Measurements from ENCODE around the gene DUSP3. TPM values are rescaled to one million over a fixed set of nuclear protein-coding genes. Genes with fewer than 3 reads are reported as not detected.

The DUSP3 gene
- total RNA-seq, 2 donors from 2014 or later = 62.4 to 78.9 TPM

DNA sequence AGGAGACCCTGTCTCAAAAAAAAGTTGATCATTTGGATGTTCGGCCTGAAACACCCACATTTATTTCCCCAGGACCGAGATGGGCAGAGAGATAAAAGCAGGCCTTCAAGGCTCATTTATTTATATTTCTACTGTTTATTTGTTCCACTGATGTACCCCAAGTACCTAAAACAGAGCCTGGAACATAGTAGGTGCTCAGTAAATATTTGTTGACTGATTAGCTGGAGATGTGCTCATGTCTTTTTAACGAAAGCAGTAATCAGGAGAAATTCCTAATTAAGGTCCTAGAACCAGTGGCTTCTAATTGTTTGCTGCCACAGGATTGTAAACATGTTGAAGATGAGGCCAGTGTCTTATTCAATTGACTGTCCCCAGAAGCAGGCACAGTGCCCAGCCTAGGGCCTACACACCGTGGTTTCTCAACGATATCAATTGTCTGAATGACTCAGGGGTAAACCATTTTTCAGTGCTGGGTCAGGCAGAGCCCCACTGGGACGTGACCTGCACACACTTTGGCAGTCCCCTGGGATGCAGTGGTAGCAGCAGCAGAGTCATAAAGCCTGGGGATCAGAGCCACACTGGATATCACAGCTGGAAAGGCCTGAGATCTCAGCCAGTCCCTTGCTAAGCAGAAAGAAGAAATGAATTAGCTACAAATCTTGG is 54.9 kb downstream of the DUSP3 start:
- intact Hi-C loops (cut with DNase I) = no loop called here
- Histone ChIP-seq H3K27ac (no peak overlapping the region), H3K27me3 (replicated peaks; ENCODE audit: insufficient read depth) (no peaks in the 10 kb centered on the region), H3K4me3 (no peak overlapping the region), H3K4me1 (replicated peaks) (no peaks in the 10 kb centered on the region), H3K9me3 (no peaks in the 10 kb centered on the region), H3K36me3 (no peaks in the 10 kb centered on the region)
- TF ChIP-seq POLR2A (IDR thresholded peaks at IDR 0.05) (no peak), POLR2AphosphoS5 (IDR thresholded peaks at IDR 0.05) (no peak)
- TF ChIP-seq, protein P1, sequence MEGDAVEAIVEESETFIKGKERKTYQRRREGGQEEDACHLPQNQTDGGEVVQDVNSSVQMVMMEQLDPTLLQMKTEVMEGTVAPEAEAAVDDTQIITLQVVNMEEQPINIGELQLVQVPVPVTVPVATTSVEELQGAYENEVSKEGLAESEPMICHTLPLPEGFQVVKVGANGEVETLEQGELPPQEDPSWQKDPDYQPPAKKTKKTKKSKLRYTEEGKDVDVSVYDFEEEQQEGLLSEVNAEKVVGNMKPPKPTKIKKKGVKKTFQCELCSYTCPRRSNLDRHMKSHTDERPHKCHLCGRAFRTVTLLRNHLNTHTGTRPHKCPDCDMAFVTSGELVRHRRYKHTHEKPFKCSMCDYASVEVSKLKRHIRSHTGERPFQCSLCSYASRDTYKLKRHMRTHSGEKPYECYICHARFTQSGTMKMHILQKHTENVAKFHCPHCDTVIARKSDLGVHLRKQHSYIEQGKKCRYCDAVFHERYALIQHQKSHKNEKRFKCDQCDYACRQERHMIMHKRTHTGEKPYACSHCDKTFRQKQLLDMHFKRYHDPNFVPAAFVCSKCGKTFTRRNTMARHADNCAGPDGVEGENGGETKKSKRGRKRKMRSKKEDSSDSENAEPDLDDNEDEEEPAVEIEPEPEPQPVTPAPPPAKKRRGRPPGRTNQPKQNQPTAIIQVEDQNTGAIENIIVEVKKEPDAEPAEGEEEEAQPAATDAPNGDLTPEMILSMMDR (IDR thresholded peaks at IDR 0.05) = no peak
- no peak for DNase-seq (ENCODE audit: low spot score)
- 72% methylated on average over 6 of the region's 6 CpGs for WGBS

DNA sequence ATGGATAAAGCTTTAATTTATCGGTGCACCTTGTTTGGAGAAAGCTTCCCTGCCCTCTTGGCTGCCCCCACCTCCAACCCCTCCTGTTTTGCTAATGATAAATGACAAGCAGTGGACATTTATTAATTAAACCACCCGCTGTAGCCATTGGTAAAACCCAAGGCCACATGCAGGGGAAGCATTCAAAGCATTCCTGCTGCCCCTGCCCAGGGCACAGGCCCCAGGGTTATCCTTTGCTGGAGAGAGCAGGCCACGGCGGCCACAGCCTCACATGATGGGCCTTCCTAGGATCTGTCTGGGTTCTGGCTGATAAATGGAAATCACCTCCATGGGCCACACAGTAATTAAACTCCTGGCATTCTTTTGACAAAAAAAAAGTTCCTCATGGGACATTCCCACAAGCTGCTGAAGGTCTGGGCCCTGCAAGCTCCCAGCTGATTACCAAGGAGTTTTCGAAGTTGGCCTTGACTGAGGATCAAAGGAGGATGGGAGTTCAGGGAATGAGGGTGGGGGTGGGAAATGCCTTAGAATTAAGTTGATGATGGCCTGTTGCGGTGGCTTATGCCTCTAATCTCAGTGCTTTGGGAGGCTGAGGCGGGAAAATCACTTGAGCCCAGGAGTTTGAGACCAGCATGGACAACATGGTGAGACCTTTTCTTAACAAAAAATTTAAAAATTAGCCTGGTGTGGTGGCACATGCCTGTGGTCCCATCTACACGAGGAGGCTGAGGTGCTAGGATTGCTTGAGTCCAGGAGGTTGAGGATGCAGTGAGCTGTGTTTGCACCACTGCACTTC is 55.7 kb downstream of the DUSP3 start:
- no peaks in the 10 kb centered on the region for H3K4me1 ChIP-seq (replicated peaks)
- H3K4me3 ChIP-seq = no peak overlapping the region
- no peak for DNase-seq (ENCODE audit: low spot score)
- H3K36me3 ChIP-seq = no peaks in the 10 kb centered on the region
- WGBS = 87% methylated on average over 8 of the region's 8 CpGs
- no peaks in the 10 kb centered on the region for H3K27me3 ChIP-seq (replicated peaks; ENCODE audit: insufficient read depth)
- no peak overlapping the region for H3K27ac ChIP-seq
- H3K9me3 ChIP-seq = no peaks in the 10 kb centered on the region
- intact Hi-C loops (cut with DNase I) = no loop called here
- TF ChIP-seq POLR2AphosphoS5 (IDR thresholded peaks at IDR 0.05) (no peak), POLR2A (IDR thresholded peaks at IDR 0.05) (no peak)
- TF ChIP-seq, protein P1 (IDR thresholded peaks at IDR 0.05) = no peak

DNA sequence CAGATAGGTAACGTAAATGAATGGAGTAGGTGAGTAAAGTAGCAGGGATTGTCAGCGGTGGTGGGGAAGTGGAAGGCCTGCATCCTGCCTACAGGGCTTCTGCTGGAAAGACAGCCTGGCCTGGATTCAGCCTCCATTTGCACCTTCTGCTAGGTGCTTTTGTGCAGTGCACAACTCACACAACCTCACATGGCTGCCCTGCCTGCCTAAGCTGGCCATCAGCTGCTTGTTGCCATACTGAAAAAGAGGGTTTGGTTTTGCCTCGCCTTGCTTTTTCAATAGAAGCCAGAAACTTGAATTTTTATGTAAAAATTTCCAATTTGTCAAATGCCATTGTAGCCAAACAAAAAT is 56.5 kb downstream of the DUSP3 start:
- H3K4me1 ChIP-seq (replicated peaks) = no peaks in the 10 kb centered on the region
- no peak overlapping the region for H3K27ac ChIP-seq
- intact Hi-C loops (cut with DNase I) = no loop called here
- no peak for DNase-seq (ENCODE audit: low spot score)
- TF ChIP-seq POLR2A (IDR thresholded peaks at IDR 0.05) = no peak
- no peak for TF ChIP-seq POLR2AphosphoS5 (IDR thresholded peaks at IDR 0.05)
- TF ChIP-seq, protein P1 (IDR thresholded peaks at IDR 0.05) = no peak
- 93% methylated on average over 3 of the region's 3 CpGs for WGBS
- no peaks in the 10 kb centered on the region for H3K9me3 ChIP-seq
- H3K36me3 ChIP-seq = no peaks in the 10 kb centered on the region
- H3K27me3 ChIP-seq (replicated peaks; ENCODE audit: insufficient read depth) = no peaks in the 10 kb centered on the region
- no peak overlapping the region for H3K4me3 ChIP-seq

DNA sequence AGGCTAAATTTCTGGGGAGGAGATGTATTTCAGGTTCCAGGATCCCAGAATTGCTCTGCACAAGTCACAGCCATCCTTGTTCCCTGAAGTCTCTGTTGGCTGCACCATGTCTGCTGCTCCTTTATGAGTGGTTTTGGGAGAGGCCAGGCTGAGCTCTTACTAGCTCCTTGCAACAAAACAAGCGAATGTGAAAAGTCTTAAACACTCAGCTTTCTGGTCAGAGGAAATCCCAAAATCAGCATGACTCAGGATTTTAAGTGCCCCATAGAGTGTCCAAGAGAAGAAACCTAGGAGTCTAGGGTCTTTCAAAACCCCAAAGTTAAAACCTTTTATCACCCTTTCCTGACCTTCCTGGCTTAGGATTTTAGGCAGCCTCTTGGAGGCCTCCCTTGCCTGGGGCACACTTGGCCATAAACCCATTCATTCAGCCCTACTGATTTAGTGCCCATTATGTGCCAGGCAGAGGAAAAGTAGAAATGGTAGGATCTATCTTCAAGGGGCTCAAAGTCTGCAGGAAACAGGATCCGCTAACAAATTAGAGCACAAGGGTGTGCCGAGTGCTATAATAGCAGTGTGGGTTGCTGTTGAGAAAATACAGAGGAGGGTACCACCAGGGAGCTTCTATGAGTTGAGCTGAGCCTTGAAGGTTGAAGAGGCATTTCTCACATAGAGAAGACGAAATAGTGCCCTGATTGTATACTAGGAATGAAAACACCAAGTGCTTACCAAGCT is 57.1 kb downstream of the DUSP3 start:
- DNase-seq (ENCODE audit: low spot score) = no peak
- Histone ChIP-seq H3K4me1 (replicated peaks) (no peaks in the 10 kb centered on the region), H3K9me3 (no peaks in the 10 kb centered on the region), H3K36me3 (no peaks in the 10 kb centered on the region), H3K4me3 (no peak overlapping the region), H3K27ac (no peak overlapping the region), H3K27me3 (replicated peaks; ENCODE audit: insufficient read depth) (no peaks in the 10 kb centered on the region)
- WGBS = 90% methylated on average over 4 of the region's 4 CpGs
- TF ChIP-seq, protein P1 (IDR thresholded peaks at IDR 0.05) = no peak
- TF ChIP-seq POLR2A (IDR thresholded peaks at IDR 0.05) (no peak), POLR2AphosphoS5 (IDR thresholded peaks at IDR 0.05) (no peak)
- intact Hi-C loops (cut with DNase I) = no loop called here
